HG02642 (cell line): ENCODE measurements around the gene ZNF888.
"Not testable (repeated sequence)": the region's sequence is repeated elsewhere in the genome, so short reads cannot be mapped to it uniquely, and the experiment has no call there.

ENCODE experiments used
- ATAC-seq: cut with Tn5 transposase; IDR thresholded peaks from one replicate; pipeline ENCODE4 v1.9.1; 2021; ENCODE audit warnings: mild to moderate bottlenecking; ENCODE audit not compliant: unreplicated experiment, poor library complexity

The ZNF888 gene

GRCh38 chr19:52889931-52890330 lies 33.3 kb downstream of the ZNF888 start:
- no peak for ATAC-seq

DNA sequence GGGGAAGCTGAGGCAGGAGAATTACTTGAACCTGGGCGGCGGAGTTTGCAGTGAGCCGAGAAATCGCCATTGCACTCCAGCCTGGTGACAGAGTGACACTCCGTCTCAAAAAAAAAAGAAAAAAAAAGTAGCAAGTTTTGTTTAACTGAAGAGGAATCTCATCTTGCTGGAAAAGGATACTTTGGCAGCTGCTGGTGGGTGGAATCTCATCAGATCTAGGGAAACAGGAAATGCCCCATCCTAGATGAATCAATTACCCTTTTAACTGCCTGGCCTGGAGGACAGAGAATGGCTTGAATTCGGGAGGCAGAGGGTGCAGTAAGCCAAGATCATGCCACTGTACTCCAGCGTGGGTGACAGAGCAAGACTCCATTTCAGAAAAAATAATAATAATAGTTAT lies 34.2 kb downstream of the ZNF888 start:
- no peak for ATAC-seq

DNA sequence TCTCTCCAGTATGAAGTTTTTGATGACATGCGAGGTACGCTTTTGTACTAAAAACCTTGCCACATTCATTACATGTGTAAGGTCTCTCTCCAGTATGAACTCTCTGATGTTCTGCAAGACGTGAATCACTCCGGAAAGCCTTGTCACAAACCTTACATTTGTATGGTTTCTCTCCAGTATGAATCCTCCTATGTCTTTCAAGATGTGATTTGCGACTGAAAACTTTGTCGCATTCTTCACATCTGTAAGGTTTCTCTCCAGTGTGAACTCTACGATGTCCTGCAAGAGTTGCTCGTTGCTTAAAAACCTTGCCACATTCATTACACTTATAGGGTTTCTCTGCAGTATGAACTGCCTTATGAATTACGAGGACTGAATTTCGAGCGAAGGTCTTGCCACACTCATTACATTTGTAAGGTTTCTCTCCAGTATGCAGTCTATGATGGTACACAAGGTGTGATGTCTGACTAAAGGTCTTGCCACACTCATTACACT lies 42.3 kb downstream of the ZNF888 start:
- no peak for ATAC-seq

DNA sequence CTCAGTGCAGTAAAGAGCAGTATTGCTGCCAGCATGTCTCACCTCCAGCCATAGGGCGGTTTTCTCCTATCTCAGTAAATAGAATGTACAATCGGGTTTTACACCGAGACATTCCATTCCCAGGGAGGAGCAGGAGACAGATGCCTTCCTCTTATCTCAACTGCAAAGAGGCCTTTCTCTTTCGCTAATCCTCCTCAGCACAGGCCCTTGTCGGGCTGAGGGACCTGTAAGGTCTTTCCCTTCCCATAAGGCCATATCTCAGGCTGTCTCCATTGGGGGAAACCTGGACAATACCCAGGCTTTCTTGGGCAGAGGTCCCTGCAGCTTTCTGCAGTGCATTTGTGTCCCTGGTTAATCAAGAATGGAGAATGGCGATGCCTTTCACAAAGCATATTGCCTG lies 50.2 kb downstream of the ZNF888 start:
- not testable (repeated sequence) for ATAC-seq

DNA sequence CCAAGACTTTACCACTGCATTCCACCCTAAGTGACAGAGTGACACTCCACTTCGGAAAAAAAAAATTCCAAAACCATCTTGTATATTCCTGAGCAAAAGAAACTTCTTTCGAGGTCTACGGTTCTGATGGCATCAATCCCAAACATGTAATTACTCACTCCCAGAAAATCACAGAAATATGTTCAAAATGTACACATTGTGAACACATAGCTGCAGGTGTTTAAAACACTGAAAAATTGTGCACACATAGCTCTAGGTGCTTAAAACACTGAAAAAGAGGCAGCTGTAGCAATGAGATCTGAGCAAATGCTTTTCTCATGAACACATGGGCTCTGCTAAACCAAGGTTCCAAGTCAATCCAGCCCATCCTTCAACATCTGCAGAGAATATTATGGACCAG lies 51.8 kb downstream of the ZNF888 start:
- no peak for ATAC-seq

DNA sequence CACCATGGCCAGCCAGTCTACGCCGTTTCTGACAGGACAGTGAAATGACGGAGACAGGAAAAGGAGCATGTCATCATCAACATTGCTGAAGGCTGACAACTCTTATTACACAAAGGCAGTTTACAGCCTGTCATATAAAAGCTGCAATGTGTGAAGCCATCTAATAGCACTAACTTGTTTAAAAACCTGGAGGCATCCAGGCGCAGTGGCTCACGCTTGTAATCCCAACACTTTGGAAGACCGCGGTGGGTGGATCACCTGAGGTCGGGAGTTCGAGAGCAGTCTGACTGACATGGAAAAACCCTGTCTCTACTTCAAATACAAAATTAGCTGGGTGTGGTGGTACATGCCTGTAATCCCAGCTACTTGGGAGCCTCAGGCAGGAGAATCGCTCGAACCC lies 55.2 kb downstream of the ZNF888 start:
- ATAC-seq: not testable (repeated sequence)

DNA sequence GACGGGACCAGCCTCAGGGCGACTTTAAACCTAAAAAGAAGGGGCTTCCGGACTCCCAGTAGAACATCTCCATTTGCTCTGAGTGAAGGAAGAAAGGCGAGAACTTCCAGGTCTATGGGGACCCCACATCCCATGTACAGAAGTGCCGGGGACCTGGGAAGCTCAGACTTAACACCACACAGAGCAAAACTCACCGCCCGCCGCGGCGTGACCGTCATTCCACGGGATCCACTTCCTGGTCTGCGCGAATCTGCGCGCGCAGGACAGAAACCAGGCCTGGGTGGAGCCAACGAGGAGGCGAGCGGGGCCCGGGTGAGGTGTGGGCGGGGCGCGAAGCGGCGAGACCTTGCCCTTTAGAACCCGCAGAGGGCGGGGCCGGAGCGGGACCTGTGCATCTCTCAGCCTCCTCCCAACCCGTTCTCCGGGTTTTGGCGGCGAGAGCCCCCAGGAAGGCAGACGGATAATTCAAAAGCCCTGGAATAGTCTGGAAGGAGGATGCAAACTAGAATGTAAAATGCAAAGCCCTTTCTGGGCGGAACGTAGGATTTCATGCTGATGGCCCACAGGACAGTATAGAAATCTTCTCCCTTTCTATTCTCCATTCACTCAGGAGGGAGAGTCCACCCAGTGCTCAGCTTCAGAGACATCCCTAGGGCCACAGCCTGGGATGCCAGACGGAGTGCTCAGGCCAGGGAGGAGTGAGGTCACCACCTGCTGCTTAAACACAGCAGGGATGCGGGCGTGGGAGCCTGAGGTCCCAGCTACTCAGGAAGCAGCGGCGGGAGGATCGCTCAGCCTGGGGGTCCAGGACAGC lies 65.6 kb downstream of the ZNF888 start, which contains the start of gene ZNF468:
Gene ZNF468 (minus strand): TSS at position 242 of the 814 bp plus-strand sequence. CDS start 3,347 bp downstream, outside the sequence.
- ATAC-seq: peak; percentile 97

DNA sequence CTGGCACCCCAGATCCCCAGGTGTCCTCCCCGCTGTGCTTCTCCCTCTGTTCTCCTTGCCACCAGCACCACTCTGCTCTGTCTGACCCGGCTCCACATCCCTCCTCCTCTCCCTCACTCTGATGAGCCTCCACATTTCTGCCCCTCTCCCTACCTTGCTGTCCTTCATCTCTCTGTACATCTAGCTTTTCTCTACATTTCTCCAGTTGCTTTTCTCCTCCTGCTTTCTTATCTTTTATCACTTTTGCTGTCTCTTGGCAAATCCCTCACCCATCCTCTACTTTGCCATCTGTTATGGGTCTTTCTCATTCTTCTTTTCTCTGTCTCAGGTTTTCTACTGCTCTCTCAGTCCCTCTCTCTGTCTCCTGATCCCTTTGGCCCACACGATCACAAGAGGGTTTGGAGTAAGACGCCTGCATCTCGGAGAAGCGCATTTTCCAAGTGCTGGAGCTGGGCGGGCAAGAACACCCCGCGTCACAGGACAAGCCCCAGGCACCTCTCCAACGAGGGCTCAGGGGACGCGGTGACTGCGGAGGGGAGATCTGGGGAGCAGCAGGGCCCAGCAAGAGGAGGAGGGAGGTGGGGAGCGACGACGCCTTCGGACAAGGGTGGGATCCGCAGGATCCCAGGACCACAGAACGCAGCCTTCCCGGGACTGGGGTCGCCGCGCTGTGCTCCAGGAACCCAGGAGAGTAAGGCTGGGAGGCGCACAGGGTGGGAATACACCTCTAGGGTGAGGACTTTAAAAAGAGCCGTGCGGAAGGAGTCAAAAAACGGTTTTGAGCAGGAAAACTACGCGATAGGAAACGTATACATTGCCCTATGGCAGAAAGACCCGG lies 66.5 kb downstream of the ZNF888 start:
- not testable (repeated sequence) for ATAC-seq
